Left forelimb (tissue), 1 donor: ENCODE results near the gene TPST2.

Experiments used
- DNase-seq: peaks from one replicate; pipeline ENCODE4 v3.0.0-alpha.2; 2018; ENCODE audit warnings: low spot score

TPST2 gene

DNA sequence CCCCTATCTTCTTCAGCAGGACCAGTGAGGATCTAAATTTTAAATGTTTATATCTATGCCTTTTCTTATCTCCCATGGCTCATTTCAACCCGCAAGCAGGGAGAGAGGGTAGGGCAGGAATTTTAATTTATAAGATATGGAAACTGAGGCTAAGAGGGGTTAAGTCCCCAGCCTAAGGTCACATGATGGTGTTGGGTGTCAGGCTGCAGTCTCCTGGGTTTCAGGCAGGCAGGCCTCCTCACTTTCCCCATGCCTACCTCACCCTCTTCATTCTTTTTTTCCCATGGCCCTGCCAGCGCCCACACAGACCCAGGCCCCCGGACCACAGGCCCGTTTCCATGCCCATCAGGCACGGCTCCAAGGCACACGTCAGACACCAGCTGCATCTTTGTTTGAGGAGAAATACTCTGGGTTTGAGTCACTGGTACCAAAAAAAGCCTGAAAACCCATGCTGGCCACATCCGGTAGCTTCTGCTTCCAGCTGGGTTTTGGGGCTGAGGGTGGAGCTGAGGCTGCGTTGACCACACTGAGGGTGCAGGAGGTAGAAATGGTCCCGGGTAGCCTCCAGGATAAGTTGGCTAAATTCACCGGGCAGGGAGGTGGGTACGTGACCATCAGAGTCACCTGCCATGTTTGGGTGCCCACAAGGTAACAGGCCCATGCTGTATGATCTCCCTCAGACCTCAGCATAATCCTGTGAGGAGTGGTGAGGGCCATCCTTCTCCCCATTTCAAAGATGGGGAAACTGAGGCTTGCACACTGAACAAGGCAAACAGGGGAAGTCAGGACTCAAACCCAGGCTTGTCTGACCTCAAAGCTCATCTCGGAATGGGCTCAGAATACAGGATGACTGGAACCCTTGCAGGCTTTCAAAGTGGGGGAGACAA lies 20.4 kb upstream of the TPST2 start:
- peak; percentile 74 for DNase-seq

DNA sequence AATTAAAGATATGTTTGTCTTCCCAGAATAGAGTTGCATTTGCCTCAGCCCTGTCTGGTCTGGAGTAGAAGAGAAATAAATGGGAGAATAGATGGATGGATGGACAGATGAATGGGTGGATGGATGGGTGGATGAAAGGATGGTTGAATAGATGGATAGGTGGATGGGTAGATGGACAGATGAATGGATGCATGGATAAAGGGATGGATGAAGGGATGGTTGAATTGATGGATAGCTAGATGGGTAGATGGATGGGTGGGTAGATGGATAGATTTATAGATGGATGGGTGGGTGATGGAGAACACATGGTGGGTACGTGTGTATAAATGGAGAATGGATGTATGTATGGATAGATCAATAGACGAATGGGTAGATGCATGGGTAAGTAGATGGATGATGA lies 19.4 kb upstream of the TPST2 start:
- DNase-seq = no peak

GRCh38 chr22:26608129-26608528 lies 18.2 kb upstream of the TPST2 start:
- no peak for DNase-seq

DNA sequence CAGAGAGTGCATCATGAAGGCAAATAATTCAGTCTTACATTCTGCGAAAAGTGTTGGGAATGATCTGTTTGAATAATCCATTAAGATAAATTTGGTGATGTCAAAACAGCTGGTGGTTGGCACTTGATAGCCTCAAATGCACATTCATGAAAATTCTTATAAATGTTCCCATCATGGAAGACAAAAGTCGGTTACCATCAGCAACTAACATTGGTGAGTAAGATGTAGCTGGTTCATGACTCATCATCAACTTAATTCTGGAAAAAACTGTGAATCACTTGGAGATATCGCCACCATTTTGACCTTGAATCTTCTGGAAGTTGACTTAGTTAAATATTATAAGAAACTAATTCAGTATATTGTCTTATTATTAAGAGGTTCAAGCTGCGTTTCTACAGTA lies 16.7 kb upstream of the TPST2 start:
- no peak for DNase-seq

DNA sequence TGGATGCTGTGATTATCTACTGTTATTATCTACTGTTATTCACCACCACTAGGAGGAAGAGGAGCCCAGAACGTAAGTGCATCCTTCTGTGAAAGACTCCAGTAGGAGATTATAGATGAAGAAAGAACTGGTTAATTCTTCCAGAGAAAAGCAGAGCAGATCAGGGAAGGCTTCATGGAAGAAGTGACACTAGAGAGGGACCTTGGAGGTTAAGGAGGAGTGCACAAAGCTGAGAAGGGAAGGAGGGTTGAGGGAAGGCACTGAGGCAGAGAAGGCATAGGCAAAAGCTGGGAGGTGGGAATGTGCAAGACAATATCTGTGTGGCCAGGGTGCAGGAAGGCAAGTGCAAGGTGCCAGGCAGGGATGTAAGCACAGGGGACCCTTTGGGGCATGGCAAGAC lies 14.4 kb upstream of the TPST2 start:
- DNase-seq = no peak

DNA sequence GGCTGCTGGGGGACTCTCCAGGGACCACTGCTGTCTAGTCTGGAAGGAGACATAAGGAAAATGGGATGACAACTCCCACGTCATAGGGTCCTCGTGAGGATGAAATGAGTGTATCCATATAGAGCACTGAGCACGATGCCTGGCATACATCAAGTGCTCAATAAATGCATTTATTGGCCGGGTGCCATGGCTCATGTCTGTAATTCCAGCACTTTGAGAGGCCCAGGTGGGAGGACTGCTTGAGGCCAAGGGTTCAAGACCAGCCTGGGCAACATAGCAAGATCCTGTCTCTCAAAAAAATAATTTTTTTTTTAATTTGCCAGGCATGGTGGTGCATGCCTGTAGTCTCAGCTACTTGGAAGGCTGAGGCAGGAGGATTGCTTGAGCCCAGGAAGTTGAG lies 12.2 kb upstream of the TPST2 start:
- DNase-seq = no peak

- DNase-seq = no peak
These were observed 11.8 kb upstream of the TPST2 start for GRCh38 chr22:26601726-26602125.

DNA sequence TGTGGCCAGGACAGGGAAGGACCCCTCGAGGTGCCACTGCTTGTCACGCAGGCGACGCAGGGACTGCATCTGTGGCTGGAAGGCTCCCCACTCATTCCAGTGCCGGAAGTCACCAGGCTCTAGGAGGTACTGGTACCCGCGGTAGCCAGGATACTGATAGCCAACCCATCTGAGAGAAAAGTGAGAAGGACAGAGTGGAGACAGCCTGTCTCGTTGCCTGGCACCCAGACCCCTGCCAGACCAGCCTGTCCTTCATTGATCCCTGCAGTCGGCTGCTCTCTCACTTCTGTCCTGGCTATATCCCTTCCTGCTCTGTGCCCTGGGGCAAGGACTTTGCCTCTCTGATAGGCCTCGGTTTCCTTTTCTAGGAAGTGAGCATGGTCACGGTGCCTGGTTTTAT lies 9.6 kb upstream of the TPST2 start:
- DNase-seq = no peak

DNA sequence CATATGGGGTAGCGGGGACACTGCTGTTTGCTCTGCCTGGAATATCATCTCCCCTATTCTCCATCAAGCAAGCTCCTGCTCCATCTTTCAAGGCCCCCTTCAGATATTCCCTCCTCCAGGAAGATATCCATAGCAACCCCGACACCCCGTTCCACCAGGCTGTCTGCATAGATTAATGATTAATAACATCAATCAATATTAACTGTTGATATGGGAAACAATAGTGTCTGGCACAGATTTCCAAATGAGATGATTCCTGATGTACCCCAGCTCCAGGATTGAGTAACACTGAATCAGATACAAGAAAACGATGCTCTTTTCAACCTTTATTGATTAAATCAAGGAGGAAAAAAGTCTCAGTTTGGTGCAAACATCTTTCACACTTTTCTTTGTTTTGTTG lies 7.5 kb upstream of the TPST2 start:
- DNase-seq = no peak

DNA sequence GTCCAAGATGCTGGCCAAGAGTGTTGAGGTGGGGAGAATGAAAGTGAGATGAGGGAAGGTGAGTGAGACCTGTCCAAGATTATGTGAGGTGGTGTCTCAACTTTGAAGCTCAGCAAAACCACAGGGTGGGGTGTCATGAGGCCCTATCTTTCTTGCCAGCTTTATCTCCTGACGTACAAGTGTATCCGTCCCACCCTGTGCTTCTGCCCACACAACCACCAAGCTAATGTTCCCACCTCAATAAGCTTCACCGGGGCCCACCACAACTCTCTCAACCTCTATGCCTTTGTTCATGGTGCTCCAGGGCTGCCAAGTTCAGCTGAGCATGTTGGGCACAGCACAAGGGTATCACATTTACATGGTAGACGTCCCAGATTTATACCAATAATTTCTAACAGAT lies 7.1 kb upstream of the TPST2 start:
- DNase-seq = no peak

GRCh38 chr22:26593763-26594162 lies 3.8 kb upstream of the TPST2 start:
- DNase-seq = no peak

DNA sequence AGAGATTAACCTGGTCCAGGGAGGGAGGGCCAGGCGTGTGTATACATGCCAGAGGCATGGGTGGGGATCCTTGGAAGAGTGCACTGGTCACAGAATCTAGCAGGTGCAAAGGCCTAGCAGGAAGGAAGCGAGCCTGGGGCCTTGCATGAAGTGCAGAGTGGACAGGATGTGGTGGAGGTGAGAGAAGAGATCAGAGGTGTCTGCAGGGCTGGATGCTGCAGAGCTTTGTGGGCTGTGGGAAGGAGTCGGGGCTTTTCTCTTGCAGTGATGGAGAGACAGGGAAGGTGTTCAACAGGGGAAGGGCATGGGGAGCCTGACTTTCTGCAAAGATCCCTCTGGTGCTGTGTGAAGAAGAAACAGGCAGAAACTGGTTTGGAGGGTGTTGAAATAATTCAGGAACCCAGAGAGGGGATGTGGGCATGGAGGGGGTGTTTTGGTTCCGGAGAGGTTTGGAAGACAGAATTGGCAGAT lies 2.5 kb upstream of the TPST2 start:
- no peak for DNase-seq

- DNase-seq = no peak
These were observed 526 bp downstream of the TPST2 start for GRCh38 chr22:26589367-26589844.

DNA sequence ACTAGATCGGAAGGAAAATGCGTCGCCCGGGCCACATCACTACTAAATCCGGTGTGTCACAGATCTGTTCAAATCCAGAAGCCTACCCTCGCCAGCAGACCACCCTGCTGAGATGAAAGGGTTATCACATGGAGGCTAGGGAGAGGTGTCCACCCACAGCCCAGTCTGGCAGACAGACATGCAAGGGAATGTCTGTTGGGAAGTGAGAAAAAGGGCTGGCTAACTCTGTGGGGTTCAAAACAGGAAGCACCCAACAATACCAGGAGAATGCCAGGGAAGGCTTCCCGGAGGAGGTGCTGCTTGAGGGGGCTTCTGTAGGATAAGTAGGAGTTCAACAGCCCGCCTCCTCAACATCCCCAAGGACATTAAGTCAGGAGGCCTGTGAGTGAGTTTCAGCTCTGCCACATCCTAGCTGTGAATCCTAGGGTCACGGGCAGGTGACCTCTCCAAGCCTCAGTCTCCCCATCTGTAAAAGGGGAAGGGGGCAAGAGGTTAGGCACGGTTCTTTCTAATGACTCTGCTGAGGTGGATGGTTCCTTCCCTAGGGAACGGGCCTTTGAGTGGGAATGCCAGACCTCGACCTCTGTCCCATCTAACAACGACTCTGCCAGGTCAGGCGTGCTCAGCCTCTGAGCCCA lies 1.1 kb downstream of the TPST2 start:
- DNase-seq = no peak

DNA sequence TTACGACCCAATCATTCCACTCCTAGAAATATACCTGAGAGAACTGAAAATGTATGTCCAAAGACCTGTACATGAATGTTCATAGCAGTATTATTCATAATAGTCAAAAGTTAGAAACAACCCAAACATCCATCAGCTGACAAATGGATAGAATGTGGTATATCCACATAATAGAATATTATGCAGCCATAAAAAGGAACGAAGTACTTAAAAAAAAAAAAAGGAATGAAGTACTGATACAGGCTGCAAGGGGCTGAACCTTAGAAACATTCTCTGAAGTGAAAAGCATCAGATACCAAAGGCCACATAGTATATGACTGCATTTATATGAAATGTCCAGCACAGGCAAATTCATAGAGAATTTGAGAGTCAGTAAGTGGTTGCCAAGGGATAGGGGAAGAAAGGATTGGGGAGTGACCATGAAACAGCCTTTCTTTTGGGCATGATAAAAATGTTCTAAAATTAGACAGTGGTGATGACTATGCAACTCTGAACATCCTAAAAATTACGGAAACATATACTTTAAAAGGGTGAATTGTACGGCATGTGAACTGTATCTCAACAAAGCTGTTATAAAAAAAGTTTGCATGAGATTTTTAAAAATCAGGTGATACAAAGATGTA lies 1.8 kb downstream of the TPST2 start:
- DNase-seq = no peak

DNA sequence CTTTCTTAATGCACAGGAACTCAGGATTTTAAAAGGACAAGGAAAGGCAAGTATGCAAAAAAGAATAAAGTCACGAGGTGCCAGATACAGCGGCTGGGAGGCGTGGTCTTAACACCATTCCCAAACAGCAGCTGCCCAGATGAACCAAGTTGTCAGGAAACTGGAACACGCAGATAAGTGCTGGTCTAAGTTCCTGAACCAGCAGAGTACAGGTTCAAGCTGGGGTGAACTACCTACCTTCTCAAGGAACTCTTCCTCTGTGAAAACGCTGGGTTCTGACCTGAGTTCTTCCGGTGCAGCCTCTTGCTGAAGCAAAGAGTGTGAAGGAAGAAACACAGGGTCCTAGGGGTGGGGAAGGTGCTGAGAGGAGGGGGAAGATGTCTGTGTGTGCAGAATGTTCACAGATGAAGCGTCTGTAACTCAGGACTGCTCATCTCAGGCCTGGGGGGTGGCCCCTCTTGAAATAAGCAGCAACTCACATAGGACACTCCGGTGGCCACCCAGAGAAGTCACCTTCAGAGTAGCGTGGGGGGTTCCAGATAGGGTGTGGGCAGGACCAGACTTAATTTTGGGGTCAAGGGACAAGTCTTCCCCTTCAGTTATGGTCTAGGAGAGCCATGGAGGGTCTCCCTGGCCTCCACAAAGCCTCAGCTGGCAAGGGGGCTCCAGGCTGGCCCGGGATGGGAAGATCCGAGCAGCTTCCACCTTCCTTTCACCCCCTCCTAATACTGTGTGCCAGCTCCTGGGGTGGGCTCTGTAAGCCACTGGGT lies 3.2 kb downstream of the TPST2 start:
- no peak for DNase-seq

DNA sequence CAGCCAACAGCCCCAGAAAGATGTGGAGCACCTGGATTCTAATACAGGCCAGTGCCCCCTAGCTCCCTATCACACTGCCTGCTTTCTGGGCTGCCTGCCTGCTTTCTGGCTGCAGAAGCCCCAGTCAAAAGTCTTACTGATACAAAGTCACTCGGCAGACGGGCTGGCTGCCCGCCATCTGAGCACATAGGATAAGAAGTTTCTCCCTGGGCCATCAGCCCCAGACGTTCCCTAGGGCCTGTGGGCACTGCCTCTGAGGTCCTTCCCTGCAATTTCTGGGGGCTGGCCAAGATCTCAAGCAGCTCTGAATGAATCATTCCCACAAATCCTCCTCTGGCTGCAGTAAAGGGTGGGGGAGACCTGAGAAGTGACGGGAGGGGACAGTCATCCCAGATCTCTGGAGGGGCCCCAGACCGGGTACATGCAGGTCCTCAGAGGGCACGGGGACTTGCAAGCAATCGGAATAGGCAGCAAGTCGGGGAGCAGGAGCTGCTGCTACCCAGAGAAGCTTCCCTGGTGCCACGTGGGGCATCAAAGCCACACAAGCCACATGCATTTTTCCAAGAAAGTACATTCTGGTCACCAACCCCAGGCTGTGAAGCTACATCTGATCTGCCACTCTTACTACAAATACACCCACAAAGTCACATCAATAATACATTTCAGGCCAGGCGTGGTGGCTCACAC lies 4.7 kb downstream of the TPST2 start:
- no peak for DNase-seq

GRCh38 chr22:26584010-26584409 lies 5.9 kb downstream of the TPST2 start:
- DNase-seq = no peak

DNA sequence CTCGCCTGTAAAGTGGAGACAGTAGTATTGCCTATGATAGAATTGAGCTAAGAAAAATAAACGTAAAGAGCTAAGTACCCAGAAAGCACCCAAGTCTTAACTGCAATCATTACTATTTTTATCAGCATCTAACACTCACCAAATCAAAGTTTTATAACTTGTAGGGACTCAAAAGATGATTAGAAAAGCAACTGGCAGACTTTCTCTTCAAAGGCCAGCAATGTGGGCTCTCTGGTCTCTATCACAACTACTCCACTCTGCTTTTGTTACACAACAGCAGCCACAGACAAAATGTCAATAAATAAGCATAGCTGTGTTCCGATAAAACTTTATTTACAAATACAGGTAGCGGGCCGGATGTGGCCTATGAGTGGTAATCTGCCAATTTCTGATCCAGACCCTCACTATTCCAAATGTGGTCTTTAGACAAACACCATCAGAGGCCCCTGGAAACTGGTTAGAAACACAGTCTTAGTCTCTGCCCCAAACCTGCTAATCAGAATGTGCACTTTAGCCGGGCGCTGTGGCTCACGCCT lies 8.2 kb downstream of the TPST2 start:
- DNase-seq = no peak

- no peak for DNase-seq
These were observed 8.9 kb downstream of the TPST2 start for GRCh38 chr22:26581026-26581425.

DNA sequence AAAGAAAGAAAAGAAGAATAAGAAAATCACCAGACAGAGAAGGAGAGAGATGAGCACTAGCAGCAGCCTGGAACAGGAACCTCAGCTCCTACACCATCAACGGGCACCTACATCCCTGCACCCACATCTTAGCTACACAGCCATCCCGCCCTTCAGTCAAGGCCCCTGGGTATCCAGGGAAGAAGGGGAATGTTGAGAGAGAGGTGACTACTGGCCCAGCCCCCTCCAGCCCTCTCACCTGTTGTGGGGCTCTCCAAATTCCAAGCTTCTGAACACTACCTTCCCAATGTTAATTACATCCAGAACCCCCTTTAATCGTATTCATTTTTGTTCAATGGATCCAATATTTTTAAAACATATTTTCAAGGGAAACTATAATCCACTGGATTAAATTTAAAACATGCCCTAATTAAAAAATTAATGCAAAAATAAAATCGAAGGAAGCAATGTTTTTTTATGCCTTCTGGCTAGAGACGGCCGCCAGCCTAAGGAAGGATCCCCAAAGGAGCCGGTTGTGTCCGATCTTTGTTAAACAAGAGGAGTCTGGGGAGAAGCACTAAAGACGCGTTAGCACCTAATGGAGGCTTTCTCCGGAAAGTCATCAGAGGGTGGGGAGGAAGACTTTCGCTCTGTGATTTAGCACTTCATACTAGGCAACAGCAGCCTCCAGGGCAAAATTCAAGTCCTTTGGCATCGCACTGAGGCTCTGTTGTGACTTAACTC lies 9.5 kb downstream of the TPST2 start:
- no peak for DNase-seq
